Left renal cortex interstitium (tissue), 4 donors: ENCODE data around the gene ZER1. TPM values are rescaled to one million over a fixed set of nuclear protein-coding genes. Genes with fewer than 3 reads are reported as not detected.
A peak's percentile ranks its signal among the peaks of the same experiment; 100 is the strongest.

Source experiments
- DNase-seq, 4 donors: peaks; one replicate each; pipeline ENCODE4 v3.0.0-alpha.2; 2013; ENCODE audit warnings: low read depth in 4 of 4, low spot score in 2 of 4, missing footprints in 1 of 4
- polyA plus RNA-seq, 4 donors: library from polyadenylated mRNA; unstranded; fragments of 120-200 nt; gene quantifications; one replicate each; pipeline ENCODE4 v1.2.1, GENCODE V29; 2013; ENCODE audit not compliant: insufficient read length in 4 of 4

Gene ZER1
- polyA plus RNA-seq, 4 donors = 33.5 to 43.9 (median 37.0) TPM

- DNase-seq = no peak
Observed at GRCh38 chr9:128718475-128718874, 53.3 kb downstream of the ZER1 start.

- DNase-seq = no peak
Observed at GRCh38 chr9:128718047-128718446, 53.7 kb downstream of the ZER1 start.

GRCh38 chr9:128716581-128717254 lies 55.0 kb downstream of the ZER1 start:
- DNase-seq = no peak

- no peak for DNase-seq
Observed at GRCh38 chr9:128715436-128715750, 56.3 kb downstream of the ZER1 start.

- no peak for DNase-seq
Observed at GRCh38 chr9:128714586-128715435, 56.9 kb downstream of the ZER1 start.

GRCh38 chr9:128713941-128714573 lies 57.7 kb downstream of the ZER1 start:
- DNase-seq = no peak

GRCh38 chr9:128713411-128713780 lies 58.3 kb downstream of the ZER1 start:
- DNase-seq = no peak

GRCh38 chr9:128712451-128713410 lies 59.0 kb downstream of the ZER1 start:
- DNase-seq = no peak

GRCh38 chr9:128707446-128707845 lies 64.3 kb downstream of the ZER1 start:
- no peak for DNase-seq

GRCh38 chr9:128706671-128707381 lies 64.9 kb downstream of the ZER1 start:
- no peak for DNase-seq

GRCh38 chr9:128706045-128706444 lies 65.7 kb downstream of the ZER1 start:
- no peak for DNase-seq

GRCh38 chr9:128705051-128705965 lies 66.4 kb downstream of the ZER1 start:
- DNase-seq = no peak

GRCh38 chr9:128704356-128704670 lies 67.4 kb downstream of the ZER1 start:
- no peak for DNase-seq

- no peak for DNase-seq
Observed at GRCh38 chr9:128703616-128704355, 67.9 kb downstream of the ZER1 start.

GRCh38 chr9:128702949-128703615 lies 68.6 kb downstream of the ZER1 start:
- DNase-seq = no peak

- DNase-seq = peak in 2 of 4 donors; percentile 85 to 88
Observed at GRCh38 chr9:128702445-128702948, 69.2 kb downstream of the ZER1 start, which contains the start of gene PKN3. TSS of gene PKN3 (plus strand) at chr9:128702503. CDS start at chr9:128702916, 413 bp downstream.

- no peak for DNase-seq
Observed at GRCh38 chr9:128701227-128701854, 70.4 kb downstream of the ZER1 start.
